Activated CD4-positive, alpha-beta T cell treated with anti-CD3 and anti-CD28 coated beads, Interleukin-2, amount 10 ng/mL, durations not matched to agents 7 days and 5 days (primary cell): Measurements from ENCODE around the gene G2E3. TPM values are rescaled to one million over a fixed set of nuclear protein-coding genes. Genes with fewer than 3 reads are reported as not detected.
"Not testable (repeated sequence)": the region's sequence is repeated elsewhere in the genome, so short reads cannot be mapped to it uniquely, and the experiment has no call there.

ENCODE experiments used
- CTCF ChIA-PET: fragments of 350-600 bp; sonication (Branson Sonifier 250); formaldehyde crosslinking; loops from one replicate; lab custom pipeline; 2021; ENCODE audit warnings: antibody characterized with exemption; lab: Charles Lee
- POLR2A ChIA-PET: fragments of 350-600 bp; sonication (Branson Sonifier 250); formaldehyde crosslinking; loops from one replicate; lab custom pipeline; 2021; ENCODE audit warnings: antibody characterized with exemption; lab: Charles Lee
- DNase-seq: peaks from one replicate; pipeline ENCODE4 v3.0.0-alpha.2; 2020
- H3K27ac Mint-ChIP-seq: one replicate; pipeline ENCODE4 v1.8.0; 2021; ENCODE audit warnings: mild to moderate bottlenecking, moderate library complexity, mixed read lengths
- H3K27me3 Mint-ChIP-seq: one replicate; pipeline ENCODE4 v1.8.0; 2021; ENCODE audit warnings: mixed read lengths
- H3K36me3 Mint-ChIP-seq: one replicate; pipeline ENCODE4 v1.8.0; 2021; ENCODE audit warnings: low read depth, mixed read lengths
- H3K4me1 Mint-ChIP-seq: one replicate; pipeline ENCODE4 v1.8.0; 2021; ENCODE audit warnings: mixed read lengths
- H3K4me3 Mint-ChIP-seq: one replicate; pipeline ENCODE4 v1.8.0; 2021; ENCODE audit warnings: mild to moderate bottlenecking, moderate library complexity, mixed read lengths
- H3K9me3 Mint-ChIP-seq: one replicate; pipeline ENCODE4 v1.8.0; 2021; ENCODE audit warnings: mixed read lengths
- total RNA-seq, 2 experiments: library from RNA; stranded (reverse); gene quantifications; one replicate each; pipeline ENCODE4 v1.2.3, GENCODE V29; 2021

The G2E3 gene
- total RNA-seq, 2 experiments from 2014 or later, result 33.6 to 39.2 TPM

- Mint-ChIP-seq H3K9me3 (no peaks in the 10 kb centered on the region), H3K4me3 (peak overlapping the region; percentile 88), H3K4me1 (peaks cover 29% of the 10 kb centered on the region), H3K27me3 (no peaks in the 10 kb centered on the region), H3K36me3 (peaks cover 21% of the 10 kb centered on the region), H3K27ac (peak overlapping the region; percentile 96)
- DNase-seq, result peak; percentile 16
- ChIA-PET POLR2A (interaction anchor here (0.7 kb wide), 1 partner anchor 75 kb away, joined by 3 read pairs; no protein-coding TSS in a partner anchor), CTCF (interaction anchor here (0.5 to 1.7 kb wide), 5 partner anchors 11 to 1220 kb away, joined by 3 to 4 read pairs (median 3); no protein-coding TSS in a partner anchor)
Observed at GRCh38 chr14:30621354-30621939, 62.5 kb downstream of the G2E3 start.

GRCh38 chr14:30621940-30622830, 63.2 kb downstream of the G2E3 start, which contains the start of gene SCFD1:
Gene SCFD1 (plus strand): TSS chr14:30622319. CDS start chr14:30622339, 20 bp downstream.
- peak; percentile 95 for DNase-seq
- CTCF ChIA-PET, result interaction anchor here (0.5 to 1.7 kb wide), 8 partner anchors 8 to 541 kb away, joined by 3 to 4 read pairs (median 3); no protein-coding TSS in a partner anchor
- Mint-ChIP-seq H3K4me1 (peaks cover 31% of the 10 kb centered on the region), H3K4me3 (peak within 1 kb of the TSS; percentile 88), H3K27ac (peak within 1 kb of the TSS; percentile 96), H3K27me3 (no peaks in the 10 kb centered on the region), H3K36me3 (peaks cover 19% of the 10 kb centered on the region), H3K9me3 (no peaks in the 10 kb centered on the region)
- POLR2A ChIA-PET, result interaction anchor here (0.7 to 0.8 kb wide), 2 partner anchors 76 to 404 kb away, joined by 3 read pairs; partner anchors contain the start of genes AP4S1 and STRN3

DNA sequence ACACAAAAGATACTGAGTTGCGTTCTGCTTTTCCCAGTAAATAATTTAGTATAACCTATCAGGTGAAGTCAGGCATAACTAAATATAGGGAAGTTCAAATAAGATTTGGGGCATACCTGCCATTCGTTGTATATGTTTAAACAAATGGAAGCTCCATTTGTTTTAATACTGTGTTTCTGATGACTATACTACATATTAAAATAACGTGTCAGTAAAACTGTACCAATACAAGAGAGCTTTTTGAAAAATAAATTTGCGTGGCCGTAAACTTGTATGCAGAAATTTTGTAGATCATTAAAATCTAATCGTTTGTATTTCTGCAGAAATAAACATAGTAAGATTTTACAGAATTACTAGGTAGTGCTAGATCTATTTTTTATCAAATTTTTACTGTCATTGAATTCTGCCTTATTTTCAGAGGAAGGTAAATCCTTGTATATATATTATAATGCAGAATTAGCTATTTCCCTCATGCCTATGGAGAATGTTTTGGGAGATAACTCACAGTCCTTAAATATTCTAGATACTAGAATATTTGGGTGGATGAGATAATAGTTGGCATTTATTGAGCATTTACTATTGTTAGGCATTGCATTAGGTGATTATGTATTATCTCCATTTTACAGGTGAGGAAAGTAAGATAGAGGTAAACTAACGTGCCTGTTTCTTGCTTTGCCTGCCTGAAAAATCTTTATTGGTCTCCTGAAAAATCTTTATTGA, 64.6 kb downstream of the G2E3 start:
- H3K4me3 Mint-ChIP-seq, result peak overlapping the region; percentile 88
- CTCF ChIA-PET, result interaction anchor here (0.6 to 1.5 kb wide), 4 partner anchors 9 to 728 kb away, joined by 3 read pairs; no protein-coding TSS in a partner anchor
- DNase-seq, result no peak
- no peak overlapping the region for H3K27ac Mint-ChIP-seq
- no peaks in the 10 kb centered on the region for H3K9me3 Mint-ChIP-seq
- H3K36me3 Mint-ChIP-seq, result peaks cover 22% of the 10 kb centered on the region
- peaks cover 39% of the 10 kb centered on the region for H3K4me1 Mint-ChIP-seq
- H3K27me3 Mint-ChIP-seq, result no peaks in the 10 kb centered on the region
- POLR2A ChIA-PET, result no interaction called here

- H3K27me3 Mint-ChIP-seq, result no peaks in the 10 kb centered on the region
- H3K36me3 Mint-ChIP-seq, result peaks cover 22% of the 10 kb centered on the region
- H3K4me3 Mint-ChIP-seq, result peak overlapping the region; percentile 11
- no peaks in the 10 kb centered on the region for H3K9me3 Mint-ChIP-seq
- CTCF ChIA-PET, result no interaction called here
- DNase-seq, result no peak
- POLR2A ChIA-PET, result no interaction called here
- no peak overlapping the region for H3K27ac Mint-ChIP-seq
- peaks cover 39% of the 10 kb centered on the region for H3K4me1 Mint-ChIP-seq
Observed at GRCh38 chr14:30624132-30624423, 65.1 kb downstream of the G2E3 start.

DNA sequence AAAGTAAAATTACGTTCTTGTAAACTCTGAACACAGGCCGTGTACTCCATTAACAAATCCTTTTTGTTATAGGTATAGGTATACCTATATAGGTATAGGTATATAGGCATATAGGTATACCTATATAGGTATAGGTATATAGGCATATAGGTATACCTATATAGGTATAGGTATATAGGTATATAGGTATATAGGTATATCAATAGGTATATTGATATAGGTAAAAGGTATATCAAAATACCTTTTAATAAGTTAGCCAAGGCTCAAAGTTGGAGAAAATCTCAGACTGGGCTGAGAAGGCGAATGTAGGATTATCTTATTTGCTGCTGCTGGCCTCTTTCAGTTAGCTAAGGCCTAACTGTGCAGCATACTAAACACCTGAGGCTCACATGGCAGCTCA, 66.6 kb downstream of the G2E3 start:
- ChIA-PET POLR2A (no interaction called here), CTCF (no interaction called here)
- H3K9me3 Mint-ChIP-seq, result no peaks in the 10 kb centered on the region
- H3K36me3 Mint-ChIP-seq, result peaks cover 26% of the 10 kb centered on the region
- H3K27me3 Mint-ChIP-seq, result no peaks in the 10 kb centered on the region
- H3K27ac Mint-ChIP-seq, result no peak overlapping the region
- H3K4me1 Mint-ChIP-seq, result peaks cover 34% of the 10 kb centered on the region
- no peak overlapping the region for H3K4me3 Mint-ChIP-seq
- DNase-seq, result no peak

- H3K4me3 Mint-ChIP-seq, H3K9me3 Mint-ChIP-seq, DNase-seq, H3K27me3 Mint-ChIP-seq, POLR2A ChIA-PET, H3K27ac Mint-ChIP-seq: not testable (repeated sequence)
- CTCF ChIA-PET, result interaction anchor here (1.1 kb wide), 1 partner anchor 16 kb away, joined by 5 read pairs; no protein-coding TSS in a partner anchor
- Mint-ChIP-seq H3K36me3 (peaks cover 30% of the 10 kb centered on the region), H3K4me1 (peaks cover 16% of the 10 kb centered on the region)
Observed at GRCh38 chr14:30629432-30629831, 70.5 kb downstream of the G2E3 start.

GRCh38 chr14:30630248-30630647, 71.3 kb downstream of the G2E3 start:
- no peak for DNase-seq
- ChIA-PET POLR2A (no interaction called here), CTCF (interaction anchor here (0.6 to 0.9 kb wide), 2 partner anchors 26 to 941 kb away, joined by 3 read pairs; no protein-coding TSS in a partner anchor)
- Mint-ChIP-seq H3K4me1 (peaks cover 12% of the 10 kb centered on the region), H3K27me3 (no peaks in the 10 kb centered on the region), H3K9me3 (no peaks in the 10 kb centered on the region), H3K36me3 (peaks cover 31% of the 10 kb centered on the region), H3K27ac (no peak overlapping the region), H3K4me3 (no peak overlapping the region)

- Mint-ChIP-seq H3K4me1 (peaks cover 7% of the 10 kb centered on the region), H3K4me3 (no peak overlapping the region), H3K27ac (no peak overlapping the region), H3K27me3 (no peaks in the 10 kb centered on the region), H3K9me3 (no peaks in the 10 kb centered on the region), H3K36me3 (peaks cover 49% of the 10 kb centered on the region)
- ChIA-PET CTCF (no interaction called here), POLR2A (no interaction called here)
- no peak for DNase-seq
Observed at GRCh38 chr14:30632730-30633129, 73.8 kb downstream of the G2E3 start.

DNA sequence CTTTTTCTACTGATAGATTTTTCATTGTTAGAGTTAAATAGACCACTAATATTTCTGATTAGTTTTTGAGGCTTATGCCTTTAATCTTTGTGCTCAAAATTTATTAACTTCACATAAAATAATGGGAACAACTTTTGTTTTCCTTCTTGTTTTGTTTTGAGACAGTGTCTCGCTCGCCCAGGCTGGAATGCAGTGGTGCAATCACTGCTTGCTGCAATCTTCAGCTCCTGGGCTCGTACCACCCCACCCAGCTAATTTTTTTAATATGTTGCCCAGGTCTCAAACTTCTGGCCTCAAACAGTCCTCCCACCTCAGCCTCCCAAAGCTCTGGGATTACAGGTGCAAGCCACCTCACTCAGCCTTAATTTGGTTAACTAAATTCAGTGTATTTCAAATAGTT, 80.0 kb downstream of the G2E3 start:
- POLR2A ChIA-PET, result no interaction called here
- no peak for DNase-seq
- CTCF ChIA-PET, result no interaction called here
- H3K27me3 Mint-ChIP-seq, result no peaks in the 10 kb centered on the region
- peaks cover 51% of the 10 kb centered on the region for H3K36me3 Mint-ChIP-seq
- no peaks in the 10 kb centered on the region for H3K4me1 Mint-ChIP-seq
- no peak overlapping the region for H3K27ac Mint-ChIP-seq
- H3K4me3 Mint-ChIP-seq, result no peak overlapping the region
- no peaks in the 10 kb centered on the region for H3K9me3 Mint-ChIP-seq

DNA sequence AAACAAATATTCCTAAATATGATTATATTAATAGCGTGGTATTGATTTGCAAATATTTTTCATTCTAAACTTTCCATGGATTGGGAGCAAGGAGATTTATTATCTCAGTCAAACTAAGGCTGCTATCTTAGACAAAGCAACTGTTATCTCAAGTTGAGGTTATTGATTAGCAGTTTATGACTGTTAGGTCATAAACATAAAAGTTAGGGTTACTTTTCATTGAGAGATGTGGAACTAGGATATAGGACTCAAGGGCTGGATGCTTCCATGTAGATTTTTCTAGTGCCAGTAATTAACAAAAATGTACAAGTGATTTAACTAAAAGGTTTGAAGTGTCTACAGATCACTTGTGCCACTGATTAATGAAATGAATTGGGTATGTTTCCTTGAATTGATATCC, 82.2 kb downstream of the G2E3 start:
- Mint-ChIP-seq H3K9me3 (peaks cover 6% of the 10 kb centered on the region), H3K27me3 (no peaks in the 10 kb centered on the region), H3K27ac (no peak overlapping the region), H3K36me3 (peaks cover 57% of the 10 kb centered on the region), H3K4me3 (no peak overlapping the region), H3K4me1 (no peaks in the 10 kb centered on the region)
- no peak for DNase-seq
- ChIA-PET POLR2A (no interaction called here), CTCF (no interaction called here)

DNA sequence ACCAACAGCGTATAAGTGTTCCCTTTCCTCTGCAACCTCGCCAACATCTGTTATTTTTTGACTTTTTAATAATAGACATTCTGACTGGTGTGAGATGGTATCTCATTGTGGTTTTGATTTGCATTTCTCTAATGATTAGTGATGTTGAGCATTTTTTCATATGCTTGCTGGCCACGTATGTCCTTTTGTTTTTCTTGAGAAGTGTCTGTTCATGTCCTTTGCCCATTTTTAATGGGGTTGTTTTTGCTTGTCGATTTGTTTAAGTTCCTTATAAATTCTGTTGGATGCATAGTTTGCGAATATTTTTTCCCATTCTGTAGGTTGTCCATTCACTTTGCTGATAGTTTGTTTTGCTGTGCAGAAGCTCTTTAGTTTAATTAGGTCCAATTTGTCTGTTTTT, 85.5 kb downstream of the G2E3 start:
- H3K9me3 Mint-ChIP-seq, H3K4me1 Mint-ChIP-seq, H3K4me3 Mint-ChIP-seq, POLR2A ChIA-PET, H3K27me3 Mint-ChIP-seq, H3K27ac Mint-ChIP-seq, DNase-seq: not testable (repeated sequence)
- CTCF ChIA-PET, result interaction anchor here (0.7 kb wide), 1 partner anchor 8 kb away, joined by 3 read pairs; no protein-coding TSS in a partner anchor
- peaks cover 51% of the 10 kb centered on the region for H3K36me3 Mint-ChIP-seq

- Mint-ChIP-seq H3K27me3 (no peaks in the 10 kb centered on the region), H3K27ac (no peak overlapping the region), H3K36me3 (peaks cover 50% of the 10 kb centered on the region), H3K4me1 (no peaks in the 10 kb centered on the region), H3K4me3 (no peak overlapping the region), H3K9me3 (peaks cover 6% of the 10 kb centered on the region)
- POLR2A ChIA-PET, result interaction anchor here (0.9 kb wide), 1 partner anchor 53 kb away, joined by 5 read pairs; no protein-coding TSS in a partner anchor
- CTCF ChIA-PET, result interaction anchor here (1.7 kb wide), 1 partner anchor 16 kb away, joined by 5 read pairs; no protein-coding TSS in a partner anchor
- DNase-seq, result no peak
Observed at GRCh38 chr14:30645600-30645999, 86.6 kb downstream of the G2E3 start.
